Endothelial cell of umbilical vein (primary cell): ENCODE measurements around the gene LCN12. TPM values are rescaled to one million over a fixed set of nuclear protein-coding genes. Genes with fewer than 3 reads are reported as not detected.

ENCODE experiments used
- BruUV-seq: library from RNA; stranded (reverse); fragments of 400-500 nt; replicated peaks from 2 replicates; lab custom pipeline; 2021; lab: Mats Ljungman, UMichigan
- CTCF ChIA-PET: fragments of 300-600, 350-600 bp; sonication (Branson Sonifier 250); formaldehyde crosslinking; loops from one replicate; lab custom pipeline; 2021; ENCODE audit warnings: antibody characterized with exemption, inconsistent platforms; lab: Charles Lee
- POLR2A ChIA-PET: fragments of 300-600, 350-600 bp; sonication (Branson Sonifier 250); formaldehyde crosslinking; loops from one replicate; lab custom pipeline; 2021; ENCODE audit warnings: antibody characterized with exemption, inconsistent platforms; lab: Charles Lee
- DNase-seq: peaks from one replicate; pipeline ENCODE4 v3.0.0-alpha.2; 2011; ENCODE audit warnings: low read depth, low spot score
- FAIRE-seq: peaks from 2 replicates; lab custom pipeline; 2011; peaks lifted over from hg19 to GRCh38; lab: Jason Lieb, UNC
- H2AFZ ChIP-seq: 2 replicates; pipeline ENCODE4 v1.6.0; 2012; ENCODE audit warnings: low read depth, low read length, control low read depth, inconsistent platforms
- H3K27ac ChIP-seq: 2 replicates; pipeline ENCODE4 v1.5.1; 2011; ENCODE audit warnings: low read depth, mild to moderate bottlenecking, control low read depth, low read length, moderate library complexity; ENCODE audit not compliant: insufficient read depth
- H3K27me3 ChIP-seq, 2 experiments: 2 replicates each; pipeline versions ENCODE4 v1.6.0 to v1.6.1; 2011; ENCODE audit warnings: low read length in 2 of 2, mixed read lengths in 1 of 2; ENCODE audit not compliant: control insufficient read depth in 2 of 2, insufficient read depth in 2 of 2
- H3K36me3 ChIP-seq, 2 experiments: 2 replicates in 1 of 2; 3 replicates in 1 of 2; pipeline ENCODE4 v1.5.1; 2011; ENCODE audit warnings: low read length in 2 of 2, mild to moderate bottlenecking in 1 of 2, moderate library complexity in 1 of 2; ENCODE audit not compliant: control insufficient read depth in 2 of 2, insufficient read depth in 2 of 2; ENCODE audit errors: extremely low read depth in 1 of 2
- H3K4me1 ChIP-seq: 3 replicates; pipeline ENCODE4 v1.5.1; 2011; ENCODE audit warnings: mild to moderate bottlenecking, low read length; ENCODE audit not compliant: control insufficient read depth, insufficient read depth; ENCODE audit errors: extremely low read depth
- H3K4me2 ChIP-seq: 2 replicates; pipeline ENCODE4 v1.6.1; 2011; ENCODE audit warnings: low read length, control low read depth, mixed read lengths; ENCODE audit not compliant: insufficient read depth
- H3K4me3 ChIP-seq, 3 experiments: fragments of 200-600 bp in 1 of 3; sonication (generic), shearing (Covaris generic) in 1 of 3; replicated peaks in 1 of 3; 2 replicates each; pipeline ENCODE4 v1.5.1; 2011 to 2016; ENCODE audit warnings: control low read depth in 3 of 3, low read length in 3 of 3, mild to moderate bottlenecking in 2 of 3, inconsistent platforms in 1 of 3, low read depth in 1 of 3, moderate library complexity in 1 of 3; ENCODE audit not compliant: insufficient read depth in 1 of 3
- H3K79me2 ChIP-seq: 2 replicates; pipeline ENCODE4 v1.6.0; 2012; ENCODE audit warnings: low read length, inconsistent platforms; ENCODE audit not compliant: control insufficient read depth, insufficient read depth
- H3K9ac ChIP-seq: replicated peaks from 2 replicates; pipeline ENCODE3; 2011; ENCODE audit warnings: low read length, control low read depth; ENCODE audit not compliant: insufficient read depth; ENCODE audit errors: extremely low read depth
- H3K9me1 ChIP-seq: replicated peaks from 3 replicates; pipeline ENCODE4 v1.6.0; 2011; ENCODE audit warnings: mild to moderate bottlenecking, low read length; ENCODE audit not compliant: control insufficient read depth, insufficient read depth; ENCODE audit errors: extremely low read depth
- H3K9me3 ChIP-seq: replicated peaks from 2 replicates; pipeline ENCODE4 v1.5.1; 2012; ENCODE audit warnings: low read length, inconsistent platforms; ENCODE audit not compliant: control insufficient read depth, insufficient read depth
- H4K20me1 ChIP-seq: replicated peaks from 2 replicates; pipeline ENCODE3; 2011; ENCODE audit warnings: mild to moderate bottlenecking, low read length; ENCODE audit not compliant: control insufficient read depth, insufficient read depth; ENCODE audit errors: extremely low read depth
- EZH2 ChIP-seq: IDR thresholded peaks from 2 replicates; pipeline ENCODE4 v1.6.1; 2012; ENCODE audit warnings: borderline replicate concordance, low read depth, mild to moderate bottlenecking, moderate library complexity, low read length, inconsistent platforms; ENCODE audit not compliant: severe bottlenecking
- FOS ChIP-seq: IDR thresholded peaks from 2 replicates; pipeline ENCODE4 v1.6.1; 2011; ENCODE audit warnings: mild to moderate bottlenecking, low read length, moderate library complexity, borderline replicate concordance; ENCODE audit not compliant: insufficient read depth
- GATA2 ChIP-seq: IDR thresholded peaks from 2 replicates; pipeline ENCODE4 v1.7.0; 2011; ENCODE audit warnings: low read depth, mild to moderate bottlenecking, moderate library complexity, mixed read lengths, low read length; ENCODE audit not compliant: insufficient read length, insufficient read depth
- JUN ChIP-seq: IDR thresholded peaks from 2 replicates; pipeline ENCODE4 v1.6.1; 2011; ENCODE audit warnings: borderline replicate concordance, low read depth; ENCODE audit not compliant: insufficient read length, insufficient read depth
- MYC ChIP-seq: IDR thresholded peaks from one replicate; pipeline ENCODE4 v1.6.1; 2011; ENCODE audit warnings: mild to moderate bottlenecking, low read depth, low read length
- POLR2A ChIP-seq: IDR thresholded peaks from 2 replicates; pipeline ENCODE4 v1.6.1; 2012; ENCODE audit warnings: low read depth, mild to moderate bottlenecking, control low read depth, low read length
- POLR2AphosphoS5 ChIP-seq: IDR thresholded peaks from 2 replicates; pipeline ENCODE4 v1.6.1; 2012; ENCODE audit warnings: low read depth, mild to moderate bottlenecking, control low read depth, low read length, moderate library complexity; ENCODE audit not compliant: insufficient read depth
- dilution Hi-C: fragments of 300-500 bp; cut with MboI; formaldehyde crosslinking; loops from one replicate; pipeline ENCODE4 v1.15.0; 2019; ENCODE audit warnings: low sequenced_read_pairs; ENCODE audit not compliant: extremely low pct_ligation_motif_present
- intact Hi-C: fragments of 100-400 bp; cut with micrococcal nuclease; formaldehyde crosslinking; loops from one replicate; pipeline ENCODE4 v1.10.0; 2022
- polyA plus RNA-seq, 4 experiments: library from polyadenylated mRNA; depleted of rRNA in 3 of 4; stranded (reverse) in 3 of 4; unstranded in 1 of 4; fragments of >200 nt; gene quantifications; 2 replicates each; pipeline versions ENCODE4 v1.2.1 to v1.2.3, GENCODE V29; 2011 to 2012; ENCODE audit warnings: missing spikeins in 1 of 4
- total RNA-seq: library from RNA; stranded (reverse); gene quantifications from 2 replicates; pipeline ENCODE4 v1.2.3, GENCODE V29; 2021
- TF ChIP-seq, protein P1 (sequence below), 2 donors: IDR thresholded peaks; 1 replicate in 1 of 2; 2 replicates in 1 of 2; pipeline ENCODE4 v1.5.1; 2011; ENCODE audit warnings: low read length in 2 of 2, mild to moderate bottlenecking in 2 of 2, moderate library complexity in 2 of 2, control low read depth in 1 of 2, inconsistent platforms in 1 of 2, low read depth in 1 of 2; ENCODE audit not compliant: insufficient read depth in 1 of 2; ENCODE audit errors: extremely low read depth in 1 of 2
- TF ChIP-seq, protein P2 (sequence below): IDR thresholded peaks from 2 replicates; pipeline ENCODE4 v1.6.1; 2011; ENCODE audit not compliant: insufficient read depth, insufficient read length

The LCN12 gene
- total and polyA plus RNA-seq, 2 donors (not counting 3 experiments of a cell fraction or from before 2014, with no cell fraction given): 0.35 to 0.52 TPM

DNA sequence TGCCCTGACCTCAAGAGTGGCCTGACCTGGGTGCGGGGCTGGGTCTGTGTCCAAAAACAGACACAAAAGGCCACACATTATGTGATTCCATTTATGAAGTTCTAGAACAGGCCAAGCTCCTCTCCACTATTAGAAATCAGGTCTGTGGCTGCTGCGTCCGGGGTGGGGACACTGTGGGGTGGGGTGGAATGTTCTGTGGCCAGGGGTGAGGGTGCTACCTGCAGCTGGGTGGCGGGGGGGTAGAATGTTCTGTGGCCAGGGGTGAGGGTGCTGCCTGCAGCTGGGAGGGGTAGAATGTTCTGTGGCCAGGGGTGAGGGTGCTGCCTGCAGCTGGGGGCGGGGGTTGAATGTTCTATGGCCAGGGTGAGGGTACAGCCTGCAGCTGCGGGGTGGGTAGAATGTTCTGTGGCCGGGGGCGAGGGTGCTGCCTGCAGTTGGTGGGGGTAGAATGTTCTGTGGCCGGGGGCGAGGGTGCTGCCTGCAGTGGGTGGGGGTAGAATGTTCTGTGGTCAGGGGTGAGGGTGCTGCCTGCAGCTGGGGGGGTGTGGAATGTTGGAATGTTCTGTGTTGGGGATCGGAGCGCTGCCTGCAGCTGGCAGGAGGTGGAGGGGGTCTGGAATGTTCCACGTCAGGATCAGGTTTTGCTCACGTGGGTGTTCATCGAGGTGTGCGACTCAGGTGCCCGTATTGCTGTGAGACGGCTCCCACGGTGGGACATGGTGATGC, 8.3 kb downstream of the LCN12 start:
- dilution Hi-C loops: no loop called here
- TF ChIP-seq POLR2A (no peak), EZH2 (no peak), FOS (no peak), JUN (no peak), GATA2 (no peak), MYC (no peak), POLR2AphosphoS5 (no peak)
- TF ChIP-seq, protein P1, sequence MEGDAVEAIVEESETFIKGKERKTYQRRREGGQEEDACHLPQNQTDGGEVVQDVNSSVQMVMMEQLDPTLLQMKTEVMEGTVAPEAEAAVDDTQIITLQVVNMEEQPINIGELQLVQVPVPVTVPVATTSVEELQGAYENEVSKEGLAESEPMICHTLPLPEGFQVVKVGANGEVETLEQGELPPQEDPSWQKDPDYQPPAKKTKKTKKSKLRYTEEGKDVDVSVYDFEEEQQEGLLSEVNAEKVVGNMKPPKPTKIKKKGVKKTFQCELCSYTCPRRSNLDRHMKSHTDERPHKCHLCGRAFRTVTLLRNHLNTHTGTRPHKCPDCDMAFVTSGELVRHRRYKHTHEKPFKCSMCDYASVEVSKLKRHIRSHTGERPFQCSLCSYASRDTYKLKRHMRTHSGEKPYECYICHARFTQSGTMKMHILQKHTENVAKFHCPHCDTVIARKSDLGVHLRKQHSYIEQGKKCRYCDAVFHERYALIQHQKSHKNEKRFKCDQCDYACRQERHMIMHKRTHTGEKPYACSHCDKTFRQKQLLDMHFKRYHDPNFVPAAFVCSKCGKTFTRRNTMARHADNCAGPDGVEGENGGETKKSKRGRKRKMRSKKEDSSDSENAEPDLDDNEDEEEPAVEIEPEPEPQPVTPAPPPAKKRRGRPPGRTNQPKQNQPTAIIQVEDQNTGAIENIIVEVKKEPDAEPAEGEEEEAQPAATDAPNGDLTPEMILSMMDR (IDR thresholded peaks at IDR 0.05; ENCODE audit: extremely low read depth in 1 of 2, insufficient read depth in 1 of 2, low read depth in 1 of 2, low read length in 2 of 2): no peak
- TF ChIP-seq, protein P2, sequence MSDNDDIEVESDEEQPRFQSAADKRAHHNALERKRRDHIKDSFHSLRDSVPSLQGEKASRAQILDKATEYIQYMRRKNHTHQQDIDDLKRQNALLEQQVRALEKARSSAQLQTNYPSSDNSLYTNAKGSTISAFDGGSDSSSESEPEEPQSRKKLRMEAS: no peak
- Histone ChIP-seq H3K9me3 (no peaks in the 10 kb centered on the region), H3K27ac (no peak overlapping the region), H3K4me1 (no peaks in the 10 kb centered on the region), H3K4me2 (no peak overlapping the region), H3K9ac (no peak overlapping the region), H3K79me2 (no peaks in the 10 kb centered on the region), H3K27me3 (no peaks in the 10 kb centered on the region), H4K20me1 (no peaks in the 10 kb centered on the region), H3K36me3 (no peaks in the 10 kb centered on the region), H2AFZ (no peak overlapping the region), H3K9me1 (no peaks in the 10 kb centered on the region), H3K4me3 (no peak overlapping the region)
- intact Hi-C loops: no loop called here
- ChIA-PET CTCF (interaction anchor here (0.6 to 1.4 kb wide), 4 partner anchors 13 to 103 kb away, joined by 3 to 6 read pairs (median 4); no protein-coding TSS in a partner anchor), POLR2A (no interaction called here)
- no TSS peak for BruUV-seq
- FAIRE-seq (no peak), DNase-seq (no peak)
